IMR-90 (cell line): ENCODE results near the gene FOXL2NB. TPM values are rescaled to one million over a fixed set of nuclear protein-coding genes. Genes with fewer than 3 reads are reported as not detected.

Experiments used
- ATAC-seq: fragments of 200-7000 bp; cut with Tn5 transposase; 2 replicates; pipeline ENCODE4 v1.9.1; 2020; ENCODE audit warnings: low read depth, mild to moderate bottlenecking, moderate library complexity
- BruUV-seq: library from RNA; stranded (reverse); fragments of 400-500 nt; replicated peaks from 2 replicates; lab custom pipeline; 2021; lab: Mats Ljungman, UMichigan
- CTCF ChIA-PET: fragments of 300-600 bp; formaldehyde crosslinking; extraction: SDS; loops from one replicate; lab custom pipeline; 2021; ENCODE audit warnings: antibody characterized with exemption; lab: Yijun Ruan, JAX
- POLR2A ChIA-PET: fragments of 300-600 bp; sonication (Branson Sonifier 250); formaldehyde crosslinking; loops from one replicate; lab custom pipeline; 2022; ENCODE audit warnings: antibody characterized with exemption; ENCODE audit not compliant: unreplicated experiment; lab: Charles Lee
- DNase-seq: peaks from one replicate; pipeline ENCODE4 v3.0.0; 2013
- H2AFZ ChIP-seq: replicated peaks from 2 replicates; pipeline ENCODE3; 2013; ENCODE audit warnings: low read length, mild to moderate bottlenecking; ENCODE audit not compliant: poor library complexity
- H2AK5ac ChIP-seq: 2 replicates; pipeline ENCODE4 v1.6.1; 2013; ENCODE audit warnings: low read depth, low read length, inconsistent platforms
- H2AK9ac ChIP-seq: replicated peaks from 2 replicates; pipeline ENCODE3; 2013; ENCODE audit warnings: mild to moderate bottlenecking, low read depth, low read length, moderate library complexity; ENCODE audit not compliant: poor library complexity
- H2BK120ac ChIP-seq: 2 replicates; pipeline ENCODE4 v1.6.1; 2013; ENCODE audit warnings: low read depth, low read length, inconsistent platforms
- H2BK15ac ChIP-seq: 3 replicates; pipeline ENCODE4 v1.6.1; 2013; ENCODE audit warnings: low read depth, low read length, inconsistent platforms
- H2BK20ac ChIP-seq: 2 replicates; pipeline ENCODE4 v1.6.1; 2013; ENCODE audit warnings: low read depth, mild to moderate bottlenecking, inconsistent platforms, low read length, moderate library complexity
- H2BK5ac ChIP-seq: 2 replicates; pipeline ENCODE4 v1.6.1; 2013; ENCODE audit warnings: mild to moderate bottlenecking, low read depth, low read length, inconsistent platforms; ENCODE audit not compliant: poor library complexity, severe bottlenecking
- H3K14ac ChIP-seq: replicated peaks from 2 replicates; pipeline ENCODE4 v1.6.1; 2013; ENCODE audit warnings: low read depth, low read length, inconsistent platforms
- H3K18ac ChIP-seq: 2 replicates; pipeline ENCODE4 v1.6.1; 2013; ENCODE audit warnings: low read depth, low read length, control low read depth
- H3K23ac ChIP-seq: 2 replicates; pipeline ENCODE4 v1.6.1; 2013; ENCODE audit warnings: low read depth, low read length, inconsistent platforms
- H3K27ac ChIP-seq: 2 replicates; pipeline ENCODE4 v1.5.1; 2013; ENCODE audit warnings: mild to moderate bottlenecking, control low read depth, low read length; ENCODE audit not compliant: insufficient read depth
- H3K27me3 ChIP-seq: 2 replicates; pipeline ENCODE4 v1.6.1; 2013; ENCODE audit warnings: low read length; ENCODE audit not compliant: control insufficient read depth, insufficient read depth
- H3K36me3 ChIP-seq: 2 replicates; pipeline ENCODE4 v1.6.1; 2013; ENCODE audit warnings: low read length, mixed read lengths; ENCODE audit not compliant: control insufficient read depth, insufficient read depth
- H3K4ac ChIP-seq: 2 replicates; pipeline ENCODE4 v1.6.1; 2013; ENCODE audit warnings: low read depth, low read length, inconsistent platforms
- H3K4me1 ChIP-seq: 2 replicates; pipeline ENCODE4 v1.6.1; 2013; ENCODE audit warnings: low read length, mixed read lengths; ENCODE audit not compliant: control insufficient read depth, insufficient read depth
- H3K4me2 ChIP-seq: 2 replicates; pipeline ENCODE4 v1.6.1; 2013; ENCODE audit warnings: low read depth, mild to moderate bottlenecking, control low read depth, low read length, moderate library complexity
- H3K4me3 ChIP-seq: 2 replicates; pipeline ENCODE4 v1.5.1; 2013; ENCODE audit warnings: low read depth, mild to moderate bottlenecking, control low read depth, low read length, moderate library complexity; ENCODE audit not compliant: insufficient read depth
- H3K56ac ChIP-seq: 2 replicates; pipeline ENCODE4 v1.6.1; 2013; ENCODE audit warnings: low read length, inconsistent platforms; ENCODE audit not compliant: insufficient read depth; ENCODE audit errors: extremely low read depth
- H3K79me1 ChIP-seq, 2 experiments: 2 replicates each; pipeline ENCODE4 v1.6.1; 2013; ENCODE audit warnings: low read length in 2 of 2, inconsistent platforms in 1 of 2, low read depth in 1 of 2
- H3K9ac ChIP-seq: 2 replicates; pipeline ENCODE4 v1.6.1; 2013; ENCODE audit warnings: low read depth, low read length, control low read depth
- H3K9me1 ChIP-seq: 2 replicates; pipeline ENCODE4 v1.6.1; 2013; ENCODE audit warnings: low read length, inconsistent platforms; ENCODE audit not compliant: insufficient read depth
- H3K9me3 ChIP-seq: 2 replicates; pipeline ENCODE4 v1.6.1; 2013; ENCODE audit warnings: low read length; ENCODE audit not compliant: control insufficient read depth, insufficient read depth
- H4K20me1 ChIP-seq: 2 replicates; pipeline ENCODE4 v1.6.1; 2013; ENCODE audit warnings: low read length, inconsistent platforms; ENCODE audit not compliant: insufficient read depth
- H4K5ac ChIP-seq: 2 replicates; pipeline ENCODE4 v1.6.1; 2013; ENCODE audit warnings: mild to moderate bottlenecking, low read depth, low read length, control low read depth
- H4K8ac ChIP-seq, 2 experiments: 2 replicates each; pipeline ENCODE4 v1.6.1; 2013; ENCODE audit warnings: low read depth in 2 of 2, low read length in 2 of 2, control low read depth in 1 of 2, inconsistent platforms in 1 of 2
- H4K91ac ChIP-seq: 2 replicates; pipeline ENCODE4 v1.6.1; 2013; ENCODE audit warnings: low read depth, low read length, inconsistent platforms; ENCODE audit not compliant: insufficient read depth
- CHD1 ChIP-seq: IDR thresholded peaks from 2 replicates; pipeline ENCODE4 v1.6.1; 2012; ENCODE audit warnings: low read depth, low read length, improper control_type of control experiment
- MXI1 ChIP-seq: IDR thresholded peaks from 2 replicates; pipeline ENCODE4 v1.6.1; 2012; ENCODE audit warnings: low read depth, mild to moderate bottlenecking, low read length, moderate library complexity, borderline replicate concordance
- POLR2A ChIP-seq: IDR thresholded peaks from 2 replicates; pipeline ENCODE4 v1.6.1; 2012; ENCODE audit warnings: mild to moderate bottlenecking, low read depth, low read length
- RAD21 ChIP-seq: IDR thresholded peaks from 2 replicates; pipeline ENCODE4 v1.6.1; 2012; ENCODE audit warnings: low read length, improper control_type of control experiment
- RCOR1 ChIP-seq: IDR thresholded peaks from 2 replicates; pipeline ENCODE4 v1.6.1; 2012; ENCODE audit warnings: mild to moderate bottlenecking, low read length, improper control_type of control experiment; ENCODE audit not compliant: insufficient replicate concordance
- WGBS, 2 experiments: methylation state at CpG; one replicate each; pipeline versions ENCODE4 v1.1.5 to v1.1.7; 2013; ENCODE audit warnings: missing lambda C conversion rate in 2 of 2; ENCODE audit not compliant: insufficient read length in 1 of 2; ENCODE audit errors: extremely low coverage in 2 of 2; 5-methylcytosine and 5-hydroxymethylcytosine counted together
- dilution Hi-C: fragments of 300-500 bp; cut with HindIII; formaldehyde crosslinking; loops from one replicate; pipeline ENCODE4 v1.14.3; 2018; ENCODE audit warnings: low sequenced_read_pairs; ENCODE audit not compliant: unreplicated experiment
- in situ Hi-C: fragments of 300-500 bp; cut with MboI; formaldehyde crosslinking; loops from 3 replicates; pipeline ENCODE4 v1.14.3; 2019; ENCODE audit warnings: low sequenced_read_pairs, inconsistent platforms, mixed read lengths
- intact Hi-C: fragments of 100-400 bp; cut with micrococcal nuclease; formaldehyde crosslinking; loops from 2 replicates; pipeline ENCODE4 v1.10.0; 2022
- polyA plus RNA-seq, 3 experiments: library from polyadenylated mRNA; depleted of rRNA; stranded (reverse); fragments of >200 nt; gene quantifications; 2 replicates each; pipeline ENCODE4 v1.2.3, GENCODE V29; 2012; ENCODE audit warnings: low replicate concordance in 1 of 3
- total RNA-seq: library from RNA; depleted of rRNA; stranded (reverse); fragments of >200 nt; gene quantifications from 2 replicates; pipeline ENCODE4 v1.2.3, GENCODE V29; 2012
- TF ChIP-seq, protein P1 (sequence below): fragments of 150-350 bp; IDR thresholded peaks from 2 replicates; pipeline ENCODE4 v1.6.1; 2016; ENCODE audit warnings: low read depth, mild to moderate bottlenecking, low read length, moderate library complexity, borderline replicate concordance

The FOXL2NB gene
- total and polyA plus RNA-seq, 2 of the 4 experiments (the other 2 are of a cell fraction), result under 0.01 to 0.05 TPM

DNA sequence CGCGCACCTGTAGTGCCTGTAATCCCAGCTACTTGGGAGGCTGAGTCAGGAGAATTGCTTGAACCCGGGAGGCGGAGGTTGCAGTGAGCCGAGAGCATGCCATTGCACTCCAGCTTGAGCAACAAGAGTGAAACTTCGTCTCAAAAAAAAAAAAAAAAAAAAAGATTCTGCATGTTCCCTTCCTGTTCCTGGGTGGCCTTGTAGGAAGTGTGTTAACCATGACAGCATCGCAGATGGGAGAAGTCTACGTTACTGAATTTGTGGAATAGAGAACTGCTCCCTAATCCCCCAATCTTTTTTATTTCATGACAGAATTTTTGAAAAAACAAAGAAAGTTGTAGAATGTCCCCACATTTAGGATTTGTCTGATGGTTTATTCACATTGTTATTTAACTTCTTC lies 45.5 kb upstream of the FOXL2NB start:
- dilution Hi-C loops, result no loop called here
- H2BK120ac ChIP-seq, result no peak overlapping the region
- no peaks in the 10 kb centered on the region for H3K36me3 ChIP-seq
- H2BK20ac ChIP-seq, result no peak overlapping the region
- no peak overlapping the region for H3K4ac ChIP-seq
- intact Hi-C loops, result no loop called here
- DNase-seq (no peak), ATAC-seq (no peak)
- H2AFZ ChIP-seq, result no peak overlapping the region
- no peak overlapping the region for H4K5ac ChIP-seq
- no peaks in the 10 kb centered on the region for H3K9me3 ChIP-seq
- H2AK5ac ChIP-seq, result no peak overlapping the region
- no peaks in the 10 kb centered on the region for H3K79me1 ChIP-seq
- TF ChIP-seq CHD1 (no peak), POLR2A (no peak), MXI1 (no peak), RAD21 (no peak), RCOR1 (no peak)
- TF ChIP-seq, protein P1, sequence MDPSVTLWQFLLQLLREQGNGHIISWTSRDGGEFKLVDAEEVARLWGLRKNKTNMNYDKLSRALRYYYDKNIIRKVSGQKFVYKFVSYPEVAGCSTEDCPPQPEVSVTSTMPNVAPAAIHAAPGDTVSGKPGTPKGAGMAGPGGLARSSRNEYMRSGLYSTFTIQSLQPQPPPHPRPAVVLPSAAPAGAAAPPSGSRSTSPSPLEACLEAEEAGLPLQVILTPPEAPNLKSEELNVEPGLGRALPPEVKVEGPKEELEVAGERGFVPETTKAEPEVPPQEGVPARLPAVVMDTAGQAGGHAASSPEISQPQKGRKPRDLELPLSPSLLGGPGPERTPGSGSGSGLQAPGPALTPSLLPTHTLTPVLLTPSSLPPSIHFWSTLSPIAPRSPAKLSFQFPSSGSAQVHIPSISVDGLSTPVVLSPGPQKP, result no peak
- ChIA-PET CTCF (interaction anchor here (4.4 kb wide), 1 partner anchor 14 kb away, joined by 30 read pairs; no protein-coding TSS in a partner anchor), POLR2A (no interaction called here)
- H3K27ac ChIP-seq, result no peak overlapping the region
- H4K20me1 ChIP-seq, result no peaks in the 10 kb centered on the region
- H3K23ac ChIP-seq, result no peak overlapping the region
- 0 out of 2 replicates have a peak, but pooled peaks cover 2% of the 10 kb centered on the region for H3K9me1 ChIP-seq
- H4K91ac ChIP-seq, result no peak overlapping the region
- no peak overlapping the region for H3K56ac ChIP-seq
- H3K18ac ChIP-seq, result no peak overlapping the region
- no peak overlapping the region for H3K9ac ChIP-seq
- no peaks in the 10 kb centered on the region; the same call in 1 of the 2 replicates for H3K27me3 ChIP-seq
- no peak overlapping the region for H2AK9ac ChIP-seq
- H3K4me1 ChIP-seq, result peaks cover 6% of the 10 kb centered on the region
- no peak overlapping the region for H3K14ac ChIP-seq
- 100% methylated on average over 4 of the region's 8 CpGs; no CpG with 5 or more reads in 1 of the 2 experiments for WGBS, 2 experiments
- BruUV-seq, result no TSS peak
- in situ Hi-C loops, result no loop called here
- H2BK5ac ChIP-seq, result no peak overlapping the region
- H3K4me3 ChIP-seq, result no peak overlapping the region
- no peak overlapping the region for H4K8ac ChIP-seq
- H3K4me2 ChIP-seq, result no peak overlapping the region
- H2BK15ac ChIP-seq, result no peak overlapping the region
